Heart left ventricle (tissue), 16 donors: ENCODE results near the gene ANK2. TPM values are rescaled to one million over a fixed set of nuclear protein-coding genes. Genes with fewer than 3 reads are reported as not detected.

Experiments
- ATAC-seq, 4 donors: fragments of 200-7000 bp; cut with Tn5 transposase; one replicate each; pipeline ENCODE4 v1.9.1; 2020 to 2022; ENCODE audit warnings: moderate library complexity in 4 of 4, mild to moderate bottlenecking in 3 of 4, moderate number of reproducible peaks in 1 of 4
- DNase-seq, 5 donors: peaks; one replicate each; pipeline ENCODE4 v3.0.0-alpha.2; 2020
- H3K27ac ChIP-seq, 12 donors: fragments of 200-600 bp; sonication (generic) in 4 of 12; one replicate each; pipeline versions ENCODE4 v1.5.0 to v1.8.0; 2016 to 2022; ENCODE audit warnings: mild to moderate bottlenecking in 2 of 12
- H3K27me3 ChIP-seq, 9 donors: fragments of 200-600 bp; sonication (generic) in 2 of 9; one replicate each; pipeline versions ENCODE4 v1.5.1 to v1.8.0; 2016 to 2022; ENCODE audit warnings: mild to moderate bottlenecking in 3 of 9
- H3K36me3 ChIP-seq, 9 donors: fragments of 200-600 bp; sonication (generic) in 2 of 9; one replicate each; pipeline versions ENCODE4 v1.5.0 to v1.8.0; 2018 to 2022; ENCODE audit warnings: mild to moderate bottlenecking in 2 of 9
- H3K4me1 ChIP-seq, 12 donors: fragments of 200-600 bp; sonication (generic) in 4 of 12; one replicate each; pipeline versions ENCODE4 v1.5.0 to v1.8.0; 2016 to 2022; ENCODE audit warnings: mild to moderate bottlenecking in 3 of 12
- H3K4me3 ChIP-seq, 12 donors: fragments of 200-600 bp; sonication (generic) in 4 of 12; one replicate each; pipeline versions ENCODE4 v1.5.0 to v1.8.0; 2017 to 2022; ENCODE audit warnings: mild to moderate bottlenecking in 9 of 12, moderate library complexity in 4 of 12
- H3K9me3 ChIP-seq, 12 donors: fragments of 200-600 bp; sonication (generic) in 4 of 12; one replicate each; pipeline versions ENCODE4 v1.5.0 to v1.8.0; 2016 to 2022; ENCODE audit warnings: mild to moderate bottlenecking in 1 of 12
- CTCF ChIP-seq, 12 donors: fragments of 200-600 bp; sonication (generic) in 4 of 12; IDR thresholded peaks; one replicate each; pipeline versions ENCODE4 v1.5.0 to v1.8.0; 2018 to 2022; ENCODE audit warnings: antibody characterized with exemption in 12 of 12, mild to moderate bottlenecking in 5 of 12
- POLR2A ChIP-seq, 2 donors: fragments of 450-650 bp; IDR thresholded peaks; one replicate each; pipeline ENCODE4 v1.6.1; 2017; ENCODE audit warnings: antibody characterized with exemption in 2 of 2, mild to moderate bottlenecking in 2 of 2, moderate library complexity in 2 of 2
- WGBS, 4 donors: extraction: QIAGEN DNeasy Blood & Tissue Kit in 2 of 4; methylation state at CpG; one replicate each; pipeline versions ENCODE4 v1.1.5 to v1.1.7; 2013 to 2018; 5-methylcytosine and 5-hydroxymethylcytosine counted together
- intact Hi-C, 10 donors: fragments of 100-400 bp; cut with DNase I; formaldehyde crosslinking; loops; one replicate each; pipeline versions ENCODE4 v1.11.1 to v1.14.2; 2022
- polyA plus RNA-seq, 2 donors: library from polyadenylated mRNA; stranded (reverse); fragments of 200-250 nt; gene quantifications; one replicate each; pipeline ENCODE4 v1.2.3, GENCODE V29; 2013
- total RNA-seq, 9 donors: library from RNA; depleted of rRNA in 2 of 9; stranded (reverse); fragments of >200 nt in 2 of 9; fragmentation: NEBNext Ultra II Directional in 3 of 9; extraction: Animal tissue kit (Norgen Biotek cat#: 25700) in 3 of 9; gene quantifications; one replicate each; pipeline versions ENCODE4 v1.1.0 to v1.2.4, GENCODE V29; 2016 to 2023
- donor health status: ischemic (EF 13 %, LVEDD 7.1; RV severe dilation, severe dysfunction).
- donor health status: healthy with polysubstance abuse.
- donor health status: DM: no; HTN: yes; CAD: no.
- donor health status: DM: no; HTN: no; CAD: no.
- donor health status: ischemic (EF 25% LVEDD 6.9; RV normal size, moderate dysfunction).
- donor health status: ischemic (EF 25% LVEDD 5.7; RV mildly dilated, moderate dysfunction).
- donor health status: healthy.
- donor health status: DM: yes; HTN: yes; CAD: no.
- donor health status: ischemic (EF 35%, LVEDD 5.7; RV mildly dilated, moderate dysfunction).
- donor health status: nonischemic (EF 11% LVEDD 7.7; RV severe dilation, severe dysfunction).
- donor health status: DM: yes; HTN: yes; CAD: no.
- donor health status: PGD.
- donor health status: ischemic (EF 29% LVEDD 5.4; RV normal size, mild dysfunction).
- donor health status: nonischemic (EF 23%, LVEDD 6.1; RV moderate dilation, normal function).

Gene ANK2
- total and polyA plus RNA-seq, 11 donors = 30.7 to 351 (median 267) TPM

GRCh38 chr4:113356453-113356852, 307.0 kb downstream of the ANK2 start:
- Histone ChIP-seq H3K9me3 (peaks cover 0 to 3% (median 0%) of the 10 kb centered on the region in 12 donors), H3K36me3 (peaks cover 0 to 51% (median 0%) of the 10 kb centered on the region in 9 donors), H3K27ac (no peak overlapping the region), H3K4me3 (no peak overlapping the region), H3K4me1 (peaks cover 0 to 15% (median 8%) of the 10 kb centered on the region in 12 donors), H3K27me3 (no peaks in the 10 kb centered on the region)
- ATAC-seq (no peak), DNase-seq (no peak)
- 93 to 96% (median 95%) methylated on average over 3 of the region's 3 CpGs for WGBS, 4 donors
- intact Hi-C loops = loop anchor here in 1 of 10 donors (2.0 kb wide), 1 partner anchor 24 kb away; no protein-coding TSS in a partner anchor
- TF ChIP-seq CTCF (IDR thresholded peaks at IDR 0.05) = no peak
- no peak for TF ChIP-seq POLR2A (IDR thresholded peaks at IDR 0.05)

GRCh38 chr4:113358784-113359183, 309.3 kb downstream of the ANK2 start:
- Histone ChIP-seq H3K9me3 (peaks cover 0 to 3% (median 0%) of the 10 kb centered on the region in 12 donors), H3K4me3 (no peak overlapping the region), H3K27me3 (no peaks in the 10 kb centered on the region), H3K4me1 (peaks cover 0 to 15% (median 8%) of the 10 kb centered on the region in 12 donors), H3K27ac (no peak overlapping the region), H3K36me3 (peaks cover 0 to 52% (median 6%) of the 10 kb centered on the region in 9 donors)
- intact Hi-C loops = no loop called here
- DNase-seq (no peak), ATAC-seq (no peak)
- WGBS, 4 donors = 85 to 91% (median 87%) methylated on average over 5 of the region's 5 CpGs
- TF ChIP-seq POLR2A (IDR thresholded peaks at IDR 0.05) (no peak), CTCF (IDR thresholded peaks at IDR 0.05) (no peak)

GRCh38 chr4:113365377-113365776, 315.9 kb downstream of the ANK2 start:
- no peaks in the 10 kb centered on the region for H3K9me3 ChIP-seq
- no peak for ATAC-seq
- no peak for TF ChIP-seq CTCF (IDR thresholded peaks at IDR 0.05)
- TF ChIP-seq POLR2A (IDR thresholded peaks at IDR 0.05) = no peak
- no peak overlapping the region for H3K27ac ChIP-seq
- WGBS, 4 donors = 73 to 88% (median 83%) methylated on average over 2 of the region's 2 CpGs
- peaks cover 0 to 97% (median 28%) of the 10 kb centered on the region in 9 donors for H3K36me3 ChIP-seq
- H3K4me3 ChIP-seq = no peak overlapping the region
- H3K27me3 ChIP-seq = no peaks in the 10 kb centered on the region
- intact Hi-C loops = no loop called here
- H3K4me1 ChIP-seq = no peaks in the 10 kb centered on the region
- no peak for DNase-seq

GRCh38 chr4:113368056-113368455, 318.6 kb downstream of the ANK2 start:
- intact Hi-C loops = no loop called here
- DNase-seq = no peak
- no peak overlapping the region for H3K4me3 ChIP-seq
- H3K9me3 ChIP-seq = no peaks in the 10 kb centered on the region
- ATAC-seq = no peak
- WGBS, 4 donors = 89 to 98% (median 96%) methylated on average over 2 of the region's 2 CpGs
- no peaks in the 10 kb centered on the region for H3K27me3 ChIP-seq
- peaks cover 0 to 98% (median 35%) of the 10 kb centered on the region in 9 donors for H3K36me3 ChIP-seq
- TF ChIP-seq POLR2A (IDR thresholded peaks at IDR 0.05) = no peak
- no peak for TF ChIP-seq CTCF (IDR thresholded peaks at IDR 0.05)
- no peaks in the 10 kb centered on the region for H3K4me1 ChIP-seq
- no peak overlapping the region for H3K27ac ChIP-seq
